Pons (tissue), 1 donor: ENCODE results near the gene ENOX1.
A peak's percentile ranks its signal among the peaks of the same experiment; 100 is the strongest.

ENCODE experiments used
- DNase-seq: peaks from one replicate; pipeline ENCODE4 v3.0.0-alpha.2; 2016; ENCODE audit warnings: low spot score

ENOX1 gene

GRCh38 chr13:43484432-43485225 is 302.1 kb downstream of the ENOX1 start:
- peak; percentile 80 for DNase-seq

GRCh38 chr13:43483930-43484329 is 302.8 kb downstream of the ENOX1 start:
- DNase-seq = no peak

- no peak for DNase-seq
Measured at GRCh38 chr13:43482641-43483040, 304.1 kb downstream of the ENOX1 start.

GRCh38 chr13:43482026-43482425 is 304.7 kb downstream of the ENOX1 start:
- no peak for DNase-seq

- no peak for DNase-seq
Measured at GRCh38 chr13:43478902-43479301, 307.9 kb downstream of the ENOX1 start.

GRCh38 chr13:43478211-43478610 is 308.6 kb downstream of the ENOX1 start:
- DNase-seq = no peak

GRCh38 chr13:43475140-43475539 is 311.6 kb downstream of the ENOX1 start:
- DNase-seq = no peak

GRCh38 chr13:43473437-43473836 is 313.3 kb downstream of the ENOX1 start:
- DNase-seq = peak; percentile 64

GRCh38 chr13:43472980-43473379 is 313.8 kb downstream of the ENOX1 start:
- DNase-seq = peak; percentile 62

- peak; percentile 62 for DNase-seq
Measured at GRCh38 chr13:43472339-43472738, 314.4 kb downstream of the ENOX1 start.

GRCh38 chr13:43470610-43471009 is 316.2 kb downstream of the ENOX1 start:
- DNase-seq = no peak

- no peak for DNase-seq
Measured at GRCh38 chr13:43469791-43470190, 317.0 kb downstream of the ENOX1 start.

- DNase-seq = no peak
Measured at GRCh38 chr13:43464578-43465264, 322.1 kb downstream of the ENOX1 start.

- DNase-seq = peak; percentile 64
Measured at GRCh38 chr13:43448605-43449336, 338.0 kb downstream of the ENOX1 start.

- no peak for DNase-seq
Measured at GRCh38 chr13:43446126-43446525, 340.6 kb downstream of the ENOX1 start.

- DNase-seq = no peak
Measured at GRCh38 chr13:43445668-43446067, 341.1 kb downstream of the ENOX1 start.

GRCh38 chr13:43444081-43444480 is 342.7 kb downstream of the ENOX1 start:
- no peak for DNase-seq

- DNase-seq = no peak
Measured at GRCh38 chr13:43441899-43442499, 344.8 kb downstream of the ENOX1 start.

GRCh38 chr13:43441464-43441863 is 345.3 kb downstream of the ENOX1 start:
- no peak for DNase-seq

GRCh38 chr13:43434191-43434590 is 352.6 kb downstream of the ENOX1 start:
- no peak for DNase-seq

- no peak for DNase-seq
Measured at GRCh38 chr13:43433691-43434141, 353.1 kb downstream of the ENOX1 start.

- DNase-seq = no peak
Measured at GRCh38 chr13:43432958-43433357, 353.8 kb downstream of the ENOX1 start.
